NCI-H226 (cell line): Measurements from ENCODE around the gene THOC2.
"Not testable (repeated sequence)": the region's sequence is repeated elsewhere in the genome, so short reads cannot be mapped to it uniquely, and the experiment has no call there.

Experiments used
- DNase-seq: peaks from one replicate; pipeline ENCODE4 v3.0.0-alpha.2; 2015

The THOC2 gene

GRCh38 chrX:123663720-123664119 is 69.1 kb downstream of the THOC2 start:
- DNase-seq, result not testable (repeated sequence)

- not testable (repeated sequence) for DNase-seq
Observed at GRCh38 chrX:123656507-123656906, 76.3 kb downstream of the THOC2 start.

GRCh38 chrX:123648811-123649181 is 84.1 kb downstream of the THOC2 start:
- DNase-seq, result not testable (repeated sequence)

GRCh38 chrX:123648028-123648810 is 84.6 kb downstream of the THOC2 start:
- DNase-seq, result no peak

DNA sequence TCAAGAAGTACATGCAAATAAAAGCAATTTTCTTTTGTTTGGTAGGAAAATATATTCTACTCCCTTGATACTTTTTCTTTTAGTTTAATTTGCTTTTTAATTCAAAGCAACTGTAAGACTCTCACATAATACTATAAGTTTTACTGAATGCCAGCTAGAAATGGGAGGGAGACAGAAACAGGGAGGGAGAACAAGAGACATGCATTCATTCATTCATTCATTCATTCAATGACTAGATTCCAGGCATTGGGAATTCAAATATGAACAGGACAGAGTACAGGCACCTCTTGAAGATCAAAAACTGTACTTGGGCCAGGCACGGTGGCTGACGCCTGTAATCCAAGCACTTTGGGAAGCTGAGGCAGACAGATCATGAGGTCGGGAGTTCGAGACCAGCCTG is 85.6 kb downstream of the THOC2 start:
- no peak for DNase-seq

GRCh38 chrX:123629502-123629901 is 103.3 kb downstream of the THOC2 start:
- no peak for DNase-seq

DNA sequence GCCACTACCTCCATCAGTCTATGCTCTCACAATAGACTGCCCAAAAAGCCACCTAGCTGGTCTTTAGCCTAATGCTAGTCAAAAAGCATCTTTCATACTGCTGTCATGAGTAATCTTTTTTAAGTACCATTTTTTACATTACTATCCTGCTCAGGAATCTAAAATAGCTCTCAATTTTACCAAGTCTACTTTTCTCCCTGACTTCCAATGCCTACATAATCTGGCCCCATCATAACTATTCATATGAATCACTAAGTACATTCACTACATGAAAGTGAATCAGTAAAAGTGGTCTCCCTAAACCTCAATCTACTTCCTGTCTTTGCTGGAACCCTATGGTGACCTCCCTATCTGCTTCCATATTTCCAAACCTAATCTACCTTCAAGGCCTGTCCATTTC is 105.9 kb downstream of the THOC2 start:
- DNase-seq, result peak; percentile 67

DNA sequence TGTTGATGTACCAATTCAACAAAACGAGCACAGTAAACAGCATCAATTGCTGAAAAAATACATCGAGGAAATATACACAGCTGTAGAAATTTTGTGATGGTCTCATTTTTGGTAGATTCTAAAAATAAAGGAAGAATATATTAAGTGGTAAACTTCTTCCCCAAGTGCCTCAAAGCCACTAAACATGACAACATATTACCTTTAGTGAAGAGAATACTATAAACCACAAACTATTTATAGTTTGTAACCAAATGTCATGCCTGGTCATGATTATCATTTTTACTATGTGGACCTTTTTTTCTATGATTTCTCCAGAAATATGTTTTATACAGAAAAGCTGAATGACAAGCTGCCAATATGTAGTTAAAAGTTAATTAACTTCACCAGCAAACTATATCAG is 106.9 kb downstream of the THOC2 start:
- no peak for DNase-seq

DNA sequence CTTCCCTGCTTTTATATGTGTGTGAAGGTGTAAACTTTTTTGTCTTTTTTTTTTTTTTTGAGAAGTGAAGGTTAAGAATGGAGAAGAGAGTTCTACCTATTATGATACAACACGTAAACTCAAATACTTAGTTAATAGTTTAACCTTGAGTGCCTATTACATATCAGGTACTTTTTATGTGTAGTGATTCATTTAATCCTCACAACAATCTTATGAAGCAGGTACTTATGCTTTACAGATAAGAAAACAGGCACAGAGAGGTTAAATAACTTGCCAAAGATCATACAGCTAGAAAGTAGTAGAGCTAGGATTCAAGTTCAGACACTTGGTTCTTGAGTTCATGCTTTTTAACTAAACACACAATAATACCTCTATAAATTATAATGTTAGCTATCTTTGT is 107.4 kb downstream of the THOC2 start:
- no peak for DNase-seq

DNA sequence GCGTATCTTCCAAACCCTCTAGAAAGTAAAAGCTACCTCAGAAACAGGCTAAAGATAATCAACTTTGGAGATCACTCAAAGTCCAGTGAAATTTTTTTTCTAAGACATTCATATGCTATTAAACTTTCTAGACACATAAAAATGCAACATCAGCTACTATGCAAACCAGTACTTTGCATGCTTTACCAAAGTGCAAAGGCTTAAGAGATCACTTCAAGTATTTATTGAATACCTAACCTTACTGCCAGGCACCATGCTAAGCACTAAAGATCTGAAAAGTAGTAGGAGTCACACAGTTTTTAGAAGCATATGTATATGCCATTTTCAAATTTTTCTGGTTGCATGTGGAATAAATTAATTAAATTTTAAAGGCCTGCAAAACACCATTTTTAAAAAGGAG is 115.8 kb downstream of the THOC2 start:
- no peak for DNase-seq

GRCh38 chrX:123610915-123611314 is 121.9 kb downstream of the THOC2 start:
- DNase-seq, result no peak

DNA sequence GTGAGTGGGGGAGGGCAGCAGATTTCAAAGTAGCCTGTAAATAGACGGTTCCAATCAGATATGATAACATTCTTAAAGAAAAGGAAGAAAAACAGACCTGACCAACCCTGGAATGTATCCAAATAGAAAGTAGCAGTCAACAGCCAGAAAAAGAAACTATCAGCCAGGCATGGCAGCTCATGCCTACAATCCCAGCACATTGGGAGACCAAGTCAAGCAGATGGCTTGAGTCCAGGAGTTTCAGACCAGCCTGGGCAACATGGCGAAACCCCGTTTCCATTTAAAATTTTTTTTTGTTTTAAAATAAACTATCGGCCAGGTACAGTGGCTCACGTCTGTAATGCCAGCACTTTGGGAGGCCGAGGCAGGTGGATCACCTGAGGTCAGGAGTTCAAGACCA is 125.0 kb downstream of the THOC2 start:
- no peak for DNase-seq

DNA sequence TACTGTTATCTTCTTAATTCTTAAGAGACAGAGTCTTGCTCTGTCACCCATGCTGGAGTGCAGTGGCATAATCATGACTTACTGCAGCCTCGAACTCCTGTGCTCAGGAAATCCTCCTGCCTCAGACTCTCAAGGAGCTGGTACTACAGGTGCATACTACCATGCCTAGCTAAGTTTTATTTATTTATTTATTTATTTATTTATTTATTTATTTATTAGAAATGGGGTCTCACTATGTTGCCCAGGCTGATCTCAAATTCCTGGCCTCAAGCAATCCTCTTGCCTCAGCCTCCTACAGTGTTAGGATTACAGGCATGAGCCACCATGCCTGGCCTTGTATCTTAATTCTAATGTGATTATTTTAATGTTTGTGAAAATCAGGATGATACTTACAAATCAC is 125.6 kb downstream of the THOC2 start:
- DNase-seq, result no peak

DNA sequence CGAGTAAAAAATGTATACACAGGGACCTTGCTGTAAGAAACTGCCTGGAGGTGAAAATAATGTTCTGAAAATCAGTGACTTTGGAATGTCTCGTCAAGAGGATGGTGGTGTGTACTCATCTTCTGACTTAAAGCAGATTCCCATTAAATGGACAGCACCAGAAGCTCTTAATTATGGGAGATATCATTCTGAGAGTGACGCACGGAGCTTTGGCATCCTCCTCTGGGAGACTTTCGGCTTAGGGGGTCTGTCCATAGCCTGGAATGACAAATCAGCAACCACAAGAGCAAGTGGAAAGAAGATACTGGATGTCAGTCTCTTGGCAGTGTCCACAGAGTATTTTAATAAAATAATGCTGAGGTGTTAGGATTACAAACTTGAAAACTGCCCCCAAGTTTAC is 129.4 kb downstream of the THOC2 start:
- no peak for DNase-seq

- no peak for DNase-seq
Observed at GRCh38 chrX:123601437-123601836, 131.4 kb downstream of the THOC2 start.

DNA sequence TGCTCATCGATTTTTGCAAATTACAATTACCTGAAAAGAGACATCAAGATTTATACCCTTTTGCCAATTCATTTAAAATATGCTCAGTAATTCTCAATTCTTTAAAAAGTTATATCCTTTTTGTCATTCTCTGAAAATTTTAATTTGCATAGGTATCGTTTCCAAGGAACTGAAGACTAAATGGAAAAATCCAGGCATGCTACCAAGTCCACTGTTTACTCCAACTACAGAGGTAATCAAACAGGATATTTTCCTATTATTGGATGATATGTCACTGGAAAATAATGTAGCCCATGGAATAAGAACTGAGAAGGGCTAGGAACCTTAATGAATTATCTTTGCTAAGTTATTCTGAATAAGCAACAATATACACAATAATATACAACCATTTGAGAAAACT is 132.7 kb downstream of the THOC2 start:
- DNase-seq, result no peak

DNA sequence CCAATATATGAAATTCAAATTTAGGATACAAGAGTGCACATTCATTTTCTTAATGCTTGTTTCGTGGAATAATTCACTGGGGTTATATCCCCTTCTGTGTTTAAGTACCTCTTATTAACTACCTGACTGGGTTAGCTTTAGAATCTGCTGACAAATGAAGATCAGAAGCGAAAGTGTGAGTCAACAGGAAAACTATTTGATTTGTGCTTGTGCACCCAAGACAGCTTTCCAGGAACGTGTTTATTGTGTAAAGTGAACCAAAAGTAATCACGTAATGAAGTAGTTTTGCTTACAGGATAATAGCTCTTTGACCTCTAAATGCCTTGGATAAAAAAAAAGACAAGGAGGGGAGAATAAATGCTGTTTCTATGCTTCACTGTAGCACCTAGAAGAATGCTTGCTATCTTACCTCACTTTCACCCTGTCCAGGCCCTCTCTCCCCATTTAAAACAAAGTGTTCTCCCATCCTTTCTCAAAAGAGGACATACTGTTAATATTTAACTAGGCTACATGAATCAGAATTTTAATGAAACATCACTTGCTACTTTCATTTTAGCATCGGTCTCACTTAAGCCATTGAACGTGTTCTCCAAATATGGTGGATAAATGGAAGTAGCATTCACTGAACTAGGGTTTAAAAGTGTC is 141.9 kb downstream of the THOC2 start:
- peak; percentile 12 for DNase-seq

DNA sequence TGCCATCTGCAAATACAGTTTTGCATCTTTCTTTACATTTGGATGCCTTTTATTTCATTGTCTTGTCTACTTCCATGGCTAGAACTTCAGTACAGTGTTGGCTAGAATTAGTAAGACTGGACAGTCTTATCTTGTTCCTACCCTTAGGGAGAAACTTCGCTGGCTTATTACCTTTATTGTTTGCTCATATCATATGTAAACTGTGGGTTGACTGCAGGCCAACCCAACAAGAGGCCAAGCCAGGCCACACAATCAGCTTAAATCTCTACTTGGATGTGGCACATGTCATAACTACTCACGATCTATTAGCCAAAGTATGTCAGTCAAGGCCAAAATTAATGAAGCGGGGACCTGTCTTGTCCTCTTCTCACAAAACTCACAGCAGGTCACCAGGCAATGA is 144.1 kb downstream of the THOC2 start:
- DNase-seq, result no peak

DNA sequence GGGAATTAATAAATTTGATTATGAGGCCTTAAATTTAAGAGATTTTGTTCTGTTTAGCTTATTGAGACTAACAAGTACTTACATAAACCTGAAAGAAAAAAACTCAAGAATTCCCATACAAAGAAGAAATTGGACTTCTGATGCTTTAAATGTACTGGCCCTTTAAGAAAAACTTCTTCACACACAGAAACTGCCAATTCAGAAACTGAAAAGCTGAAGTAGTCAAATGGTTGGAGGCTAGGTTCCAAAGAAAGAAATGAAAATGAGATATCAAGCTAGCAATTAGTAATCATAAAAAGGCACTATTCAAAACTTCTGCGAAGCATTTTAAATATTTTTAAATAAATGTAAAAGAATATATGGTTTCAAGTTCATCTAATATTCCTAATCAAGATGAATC is 151.3 kb downstream of the THOC2 start:
- DNase-seq, result no peak

GRCh38 chrX:123580792-123581191 is 152.1 kb downstream of the THOC2 start:
- no peak for DNase-seq

DNA sequence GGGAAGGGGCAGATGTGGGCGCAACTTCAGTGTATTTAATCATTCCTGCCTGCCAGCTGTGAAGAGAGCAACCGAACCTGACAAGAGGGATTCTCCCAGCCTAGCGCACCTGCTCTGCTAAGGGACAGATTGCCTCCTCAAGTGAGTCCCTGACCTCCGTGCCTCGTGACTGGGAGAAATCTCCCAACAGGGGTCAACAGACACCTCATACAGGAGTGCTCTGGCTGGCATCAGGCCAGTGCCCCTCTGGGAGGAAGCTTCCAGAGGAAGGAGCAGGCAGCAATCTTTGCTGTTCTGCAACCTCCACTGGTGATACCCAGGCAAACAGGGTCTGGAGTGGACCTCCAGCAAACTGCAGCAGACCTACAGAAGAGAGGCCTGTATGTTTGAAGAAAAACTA is 158.8 kb downstream of the THOC2 start:
- not testable (repeated sequence) for DNase-seq

DNA sequence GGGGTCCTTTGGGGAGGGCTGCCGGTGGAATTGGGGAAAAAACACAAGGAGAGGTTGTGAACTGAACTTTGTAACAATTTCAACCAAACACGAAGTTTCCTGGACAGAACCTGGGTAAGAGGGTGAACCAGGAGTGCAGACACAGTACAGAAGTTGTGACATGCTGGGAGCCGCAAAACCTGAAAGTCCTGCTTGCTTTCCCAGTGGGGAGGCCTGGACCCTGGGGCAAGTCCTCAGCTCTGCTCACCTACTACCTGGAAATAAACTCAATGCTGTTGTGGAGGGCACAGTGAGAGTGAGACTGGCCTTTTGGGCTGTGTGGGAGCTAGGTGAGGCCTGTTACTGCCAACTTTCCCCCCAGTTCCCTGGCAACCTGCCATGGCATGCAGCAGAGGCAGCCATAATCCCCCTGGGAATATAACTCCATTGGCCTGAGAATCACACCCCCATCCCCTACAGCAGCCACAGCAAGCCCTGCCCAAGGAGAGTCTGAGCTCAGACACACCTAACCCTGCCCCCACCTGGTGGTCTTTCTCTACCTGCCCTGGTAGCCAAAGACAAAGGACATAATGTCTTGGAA is 162.8 kb downstream of the THOC2 start:
- DNase-seq, result no peak

GRCh38 chrX:123563167-123563566 is 169.7 kb downstream of the THOC2 start:
- DNase-seq, result no peak

- no peak for DNase-seq
Observed at GRCh38 chrX:123562342-123563146, 170.3 kb downstream of the THOC2 start.
